ENCODE data around the gene URB2. TPM values are rescaled to one million over a fixed set of nuclear protein-coding genes. Genes with fewer than 3 reads are reported as not detected.

URB2 gene
- total and polyA plus RNA-seq, 2 donors (not counting 3 experiments of a cell fraction or from before 2014, with no cell fraction given) = 4.7 to 12.4 TPM

DNA sequence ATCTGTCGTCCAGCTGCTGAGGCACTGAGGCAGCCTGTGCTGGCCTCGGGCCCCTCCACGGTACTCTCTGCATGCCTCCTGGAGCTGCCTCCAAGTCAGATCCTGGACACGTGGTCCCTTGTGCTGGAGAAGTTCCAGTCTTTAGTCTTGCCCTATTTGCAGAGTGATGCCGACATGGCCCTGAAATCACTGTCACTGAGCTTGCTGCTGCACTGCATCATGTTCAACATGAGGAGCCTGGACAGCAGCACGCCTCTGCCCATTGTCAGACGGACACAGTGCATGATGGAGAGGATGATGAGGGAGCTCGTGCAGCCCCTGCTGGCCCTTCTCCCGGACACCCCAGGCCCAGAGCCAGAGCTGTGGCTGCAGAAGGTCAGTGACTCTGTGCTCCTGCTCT lies 10.0 kb downstream of the URB2 start:
- no peak overlapping the region for H3K4me3 ChIP-seq (replicated peaks in 1 of 3; ENCODE audit: insufficient read depth in 1 of 3, low read depth in 1 of 3, low read length in 3 of 3)
- TF ChIP-seq MYC (IDR thresholded peaks at IDR 0.05; ENCODE audit: low read depth, low read length) (no peak), EZH2 (IDR thresholded peaks at IDR 0.05; ENCODE audit: borderline replicate concordance, low read depth, low read length, severe bottlenecking) (no peak), GATA2 (IDR thresholded peaks at IDR 0.05; ENCODE audit: insufficient read depth, insufficient read length, low read depth, low read length) (no peak), POLR2A (IDR thresholded peaks at IDR 0.05; ENCODE audit: low read depth, low read length) (no peak), FOS (IDR thresholded peaks at IDR 0.05; ENCODE audit: borderline replicate concordance, insufficient read depth, low read length) (no peak), JUN (IDR thresholded peaks at IDR 0.05; ENCODE audit: borderline replicate concordance, insufficient read depth, insufficient read length, low read depth) (no peak), POLR2AphosphoS5 (IDR thresholded peaks at IDR 0.05; ENCODE audit: insufficient read depth, low read depth, low read length) (no peak)
- TF ChIP-seq, protein P1, sequence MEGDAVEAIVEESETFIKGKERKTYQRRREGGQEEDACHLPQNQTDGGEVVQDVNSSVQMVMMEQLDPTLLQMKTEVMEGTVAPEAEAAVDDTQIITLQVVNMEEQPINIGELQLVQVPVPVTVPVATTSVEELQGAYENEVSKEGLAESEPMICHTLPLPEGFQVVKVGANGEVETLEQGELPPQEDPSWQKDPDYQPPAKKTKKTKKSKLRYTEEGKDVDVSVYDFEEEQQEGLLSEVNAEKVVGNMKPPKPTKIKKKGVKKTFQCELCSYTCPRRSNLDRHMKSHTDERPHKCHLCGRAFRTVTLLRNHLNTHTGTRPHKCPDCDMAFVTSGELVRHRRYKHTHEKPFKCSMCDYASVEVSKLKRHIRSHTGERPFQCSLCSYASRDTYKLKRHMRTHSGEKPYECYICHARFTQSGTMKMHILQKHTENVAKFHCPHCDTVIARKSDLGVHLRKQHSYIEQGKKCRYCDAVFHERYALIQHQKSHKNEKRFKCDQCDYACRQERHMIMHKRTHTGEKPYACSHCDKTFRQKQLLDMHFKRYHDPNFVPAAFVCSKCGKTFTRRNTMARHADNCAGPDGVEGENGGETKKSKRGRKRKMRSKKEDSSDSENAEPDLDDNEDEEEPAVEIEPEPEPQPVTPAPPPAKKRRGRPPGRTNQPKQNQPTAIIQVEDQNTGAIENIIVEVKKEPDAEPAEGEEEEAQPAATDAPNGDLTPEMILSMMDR (IDR thresholded peaks at IDR 0.05; ENCODE audit: extremely low read depth in 1 of 2, insufficient read depth in 1 of 2, low read depth in 1 of 2, low read length in 2 of 2) = no peak
- TF ChIP-seq, protein P2, sequence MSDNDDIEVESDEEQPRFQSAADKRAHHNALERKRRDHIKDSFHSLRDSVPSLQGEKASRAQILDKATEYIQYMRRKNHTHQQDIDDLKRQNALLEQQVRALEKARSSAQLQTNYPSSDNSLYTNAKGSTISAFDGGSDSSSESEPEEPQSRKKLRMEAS (IDR thresholded peaks at IDR 0.05; ENCODE audit: insufficient read depth, insufficient read length) = no peak
- no peak overlapping the region for H2AFZ ChIP-seq (ENCODE audit: low read depth, low read length)
- dilution Hi-C loops (cut with MboI; ENCODE audit: extremely low pct_ligation_motif_present, low sequenced_read_pairs) (no loop called here), intact Hi-C loops (cut with micrococcal nuclease) (no loop called here)
- DNase-seq (ENCODE audit: low read depth, low spot score) = no peak
- H3K9ac ChIP-seq (replicated peaks; ENCODE audit: extremely low read depth, insufficient read depth, low read length) = no peak overlapping the region
- H3K9me3 ChIP-seq (replicated peaks; ENCODE audit: control insufficient read depth, insufficient read depth, low read length) = no peaks in the 10 kb centered on the region
- H4K20me1 ChIP-seq (replicated peaks; ENCODE audit: control insufficient read depth, extremely low read depth, insufficient read depth, low read length) = no peaks in the 10 kb centered on the region
- H3K27ac ChIP-seq (ENCODE audit: insufficient read depth, low read depth, low read length) = no peak overlapping the region
- BruUV-seq (replicated peaks) = no TSS peak
- ChIA-PET POLR2A (no interaction called here), CTCF (interaction anchor here (1.1 to 2.2 kb wide), 3 partner anchors 11 to 78 kb away, joined by 3 to 7 read pairs (median 6); partner anchors contain the start of gene ABCB10)
- H3K9me1 ChIP-seq (replicated peaks; ENCODE audit: control insufficient read depth, extremely low read depth, insufficient read depth, low read length) = no peaks in the 10 kb centered on the region
- no peak overlapping the region for H3K4me2 ChIP-seq (ENCODE audit: insufficient read depth, low read length)
- H3K79me2 ChIP-seq (ENCODE audit: control insufficient read depth, insufficient read depth, low read length) = peaks cover 32% of the 10 kb centered on the region
- no peaks in the 10 kb centered on the region for H3K27me3 ChIP-seq (ENCODE audit: control insufficient read depth in 2 of 2, insufficient read depth in 2 of 2, low read length in 2 of 2)
- peaks cover 6 to 22% of the 10 kb centered on the region in 2 experiments for H3K36me3 ChIP-seq (ENCODE audit: control insufficient read depth in 2 of 2, extremely low read depth in 1 of 2, insufficient read depth in 2 of 2, low read length in 2 of 2)
- FAIRE-seq = no peak
- H3K4me1 ChIP-seq (ENCODE audit: control insufficient read depth, extremely low read depth, insufficient read depth, low read length) = no peaks in the 10 kb centered on the region

Measured in endothelial cell of umbilical vein (primary cell).